Stimulated activated CD8-positive, alpha-beta memory T cell treated with anti-CD3 and anti-CD28 coated beads, Interleukin-12 subunit alpha, Interleukin-12 subunit beta, amount 100 ng/mL, for 1 hour (primary cell): ENCODE results near the gene KIF26B.
"Not testable (repeated sequence)": the region's sequence is repeated elsewhere in the genome, so short reads cannot be mapped to it uniquely, and the experiment has no call there.

Experiments used
- DNase-seq: peaks from one replicate; pipeline ENCODE4 v3.0.0-alpha.2; 2020; ENCODE audit warnings: low read depth

Gene KIF26B

DNA sequence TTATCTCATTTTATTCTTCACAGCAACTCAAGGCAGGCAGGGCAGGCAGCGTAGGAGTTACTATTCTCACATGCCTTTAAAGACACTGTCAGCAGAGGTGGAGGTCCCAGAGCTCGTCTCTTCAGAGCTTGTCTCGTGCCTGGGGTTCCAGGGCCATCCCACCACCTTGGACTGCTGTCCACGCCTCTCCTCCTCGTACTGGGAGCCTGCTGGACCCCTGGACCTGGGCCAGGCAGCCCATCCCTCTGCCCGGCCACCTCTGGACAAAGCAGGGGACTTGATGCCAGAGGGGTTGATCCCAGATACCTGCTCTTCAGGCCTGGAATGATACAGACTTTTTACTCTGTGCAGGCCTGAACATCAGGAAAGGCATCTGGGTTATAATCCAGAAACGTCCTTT lies 546.8 kb downstream of the KIF26B start:
- no peak for DNase-seq

DNA sequence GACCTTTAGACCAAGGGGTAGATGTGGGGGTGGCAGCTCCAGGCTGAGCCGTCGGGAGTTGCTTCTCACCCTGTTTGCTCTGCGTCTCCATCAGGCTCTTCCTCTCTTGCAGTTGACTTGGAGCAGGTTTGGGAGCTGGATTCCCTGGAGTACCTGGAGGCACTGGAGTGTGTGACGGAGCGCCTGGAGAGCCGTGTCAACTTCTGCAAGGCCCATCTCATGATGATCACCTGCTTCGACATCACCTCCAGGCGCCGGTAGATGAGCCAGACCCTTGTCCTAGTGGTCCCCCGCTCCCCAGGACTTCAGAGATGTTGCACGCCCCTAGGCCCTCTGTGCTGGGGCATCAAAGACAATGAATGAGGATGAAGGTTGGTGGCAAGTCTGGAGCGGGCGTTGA lies 547.6 kb downstream of the KIF26B start:
- no peak for DNase-seq

- no peak for DNase-seq
Observed at GRCh38 chr1:245704341-245704740, 549.6 kb downstream of the KIF26B start.

- no peak for DNase-seq
Observed at GRCh38 chr1:245704765-245705164, 550.0 kb downstream of the KIF26B start.

- no peak for DNase-seq
Observed at GRCh38 chr1:245707941-245708340, 553.2 kb downstream of the KIF26B start.

DNA sequence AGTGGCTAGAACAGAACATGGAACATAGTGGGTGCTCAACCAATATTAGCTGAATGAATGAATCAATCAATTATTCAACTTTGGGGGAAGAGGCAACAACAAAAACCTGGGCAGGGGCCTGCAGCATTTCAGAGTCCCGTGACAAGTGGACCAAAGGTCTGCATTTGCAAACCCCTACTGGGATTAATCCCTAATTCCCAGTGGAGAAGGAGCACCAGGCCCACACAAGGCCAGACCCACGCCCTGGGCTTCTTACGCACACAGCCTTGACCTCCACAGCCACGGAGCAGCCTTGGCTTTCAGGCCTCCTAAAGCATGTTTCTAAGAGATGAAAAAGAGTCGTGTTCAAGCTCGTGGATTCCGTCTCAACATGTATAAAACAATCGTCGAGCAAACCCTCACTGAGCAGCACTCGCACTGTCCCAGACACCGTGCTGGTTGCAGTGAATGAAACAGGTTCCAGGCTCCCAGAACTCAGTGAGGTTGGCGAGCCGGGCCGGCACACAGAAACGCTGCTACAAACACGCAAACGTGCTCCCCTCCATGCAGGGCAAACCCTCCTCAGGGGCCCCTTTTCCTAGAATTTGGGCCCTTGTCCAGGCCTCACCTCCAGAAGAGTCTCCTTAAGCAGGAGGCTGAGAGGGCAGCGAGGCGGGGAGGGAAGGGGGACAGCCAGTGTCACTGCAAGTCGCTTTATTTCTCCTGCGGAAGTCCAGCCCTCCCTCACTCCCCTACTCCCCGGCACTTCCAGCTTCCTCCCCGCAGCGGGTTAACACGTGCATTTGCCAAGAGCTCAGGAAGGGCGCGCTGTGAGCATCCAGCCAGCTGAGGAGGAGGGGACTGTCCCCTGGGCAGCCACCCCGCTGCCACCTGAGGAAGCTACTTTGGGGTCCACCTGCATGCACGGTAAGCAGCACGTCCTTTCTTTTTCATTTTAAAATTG lies 556.4 kb downstream of the KIF26B start:
- no peak for DNase-seq

DNA sequence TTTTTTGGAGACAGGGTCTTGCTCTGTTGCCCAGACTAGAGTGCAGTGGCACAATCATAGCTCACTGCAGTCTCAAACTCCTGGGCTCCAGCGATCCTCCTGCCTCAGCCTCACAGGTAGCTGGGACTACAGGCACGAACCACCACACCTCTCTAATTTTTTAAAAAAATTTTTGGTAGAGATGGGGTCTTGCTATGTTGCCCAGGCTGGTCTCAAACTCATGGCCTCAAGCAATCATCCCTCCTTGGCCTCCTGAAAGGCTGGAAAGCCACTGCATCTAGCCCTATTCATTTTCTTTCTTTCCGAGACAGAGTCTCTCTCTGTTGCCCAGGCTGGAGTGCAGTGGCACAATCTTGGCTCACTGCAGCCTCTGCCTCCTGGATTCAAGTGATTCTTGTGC lies 559.2 kb downstream of the KIF26B start:
- not testable (repeated sequence) for DNase-seq

DNA sequence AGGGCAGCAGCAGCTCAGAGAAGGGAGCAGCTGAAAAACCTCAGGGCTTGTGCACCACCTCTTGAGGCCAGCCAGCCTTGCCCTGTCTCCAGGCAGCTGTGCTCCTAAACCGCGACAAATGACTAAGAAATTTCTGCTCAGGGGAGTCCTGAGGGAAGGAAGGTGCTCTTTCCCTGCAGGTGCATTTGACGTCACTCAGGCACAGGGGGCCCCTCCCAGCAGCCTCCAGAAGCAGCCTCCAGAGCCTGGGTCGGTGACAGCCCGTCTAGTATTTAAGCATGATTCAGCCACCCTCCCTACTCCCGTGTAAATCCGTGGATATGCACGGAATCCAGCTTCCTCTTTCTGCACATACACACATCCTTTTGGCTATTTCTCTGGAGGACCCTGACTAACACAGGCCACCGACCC lies 560.5 kb downstream of the KIF26B start:
- DNase-seq = no peak

GRCh38 chr1:245715970-245716369 lies 561.2 kb downstream of the KIF26B start:
- DNase-seq = no peak

DNA sequence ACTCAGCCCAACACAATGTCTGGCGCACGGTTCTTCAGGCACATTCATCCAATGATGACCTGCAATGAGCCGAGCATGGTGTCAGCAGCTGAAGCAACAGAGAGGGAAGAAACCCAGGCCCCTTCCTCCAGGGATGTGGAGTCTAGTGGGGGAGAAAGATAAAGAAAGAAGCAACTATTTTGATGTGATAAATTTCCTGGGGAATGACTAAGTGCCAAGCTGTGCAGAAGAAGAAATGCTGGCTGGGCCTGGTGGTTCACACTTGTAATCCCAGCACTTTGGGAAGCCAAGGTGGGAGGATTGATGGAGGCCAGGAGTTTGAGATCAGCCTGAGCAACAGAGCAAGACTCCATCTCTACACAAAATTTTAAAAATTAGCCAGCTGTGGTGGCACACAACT lies 561.8 kb downstream of the KIF26B start:
- DNase-seq = no peak

- no peak for DNase-seq
Observed at GRCh38 chr1:245717611-245718010, 562.8 kb downstream of the KIF26B start.

- no peak for DNase-seq
Observed at GRCh38 chr1:245718123-245718522, 563.3 kb downstream of the KIF26B start.

DNA sequence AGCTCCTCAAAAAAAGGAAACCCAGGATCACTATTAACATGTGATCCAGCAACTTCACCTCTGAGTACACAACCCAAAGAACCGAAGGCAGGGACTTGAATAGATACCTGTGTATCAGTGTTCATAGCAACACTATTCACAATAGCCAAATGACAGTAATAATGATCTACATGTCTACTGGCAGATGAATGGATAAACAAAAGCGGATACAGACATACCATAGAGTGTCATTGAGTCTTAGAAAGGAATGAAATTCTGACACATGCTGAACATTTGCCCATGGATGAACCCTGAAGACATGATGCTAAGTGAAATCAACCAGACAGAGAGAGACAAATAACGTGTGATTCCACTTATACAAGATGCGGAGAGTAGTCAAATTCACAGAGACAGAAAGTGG lies 564.2 kb downstream of the KIF26B start:
- no peak for DNase-seq

- no peak for DNase-seq
Observed at GRCh38 chr1:245721488-245721887, 566.7 kb downstream of the KIF26B start.

DNA sequence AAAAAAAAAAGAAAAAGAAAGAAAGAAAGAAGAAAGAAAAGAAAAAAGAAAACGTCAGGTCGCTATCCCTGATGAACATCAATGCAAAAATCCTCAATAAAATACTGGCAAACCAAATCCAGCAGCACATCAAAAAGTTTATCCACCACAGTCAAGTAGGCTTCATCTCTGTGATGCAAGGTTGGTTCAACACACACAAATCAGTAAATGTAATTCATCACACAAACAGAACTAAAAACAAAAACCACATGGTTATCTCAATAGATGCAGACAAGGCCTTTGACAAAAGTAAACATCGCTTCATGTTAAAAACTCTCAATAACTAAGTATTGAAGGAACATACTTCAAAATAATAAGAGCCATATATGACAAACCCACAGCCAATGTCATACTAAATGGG lies 573.2 kb downstream of the KIF26B start:
- DNase-seq = not testable (repeated sequence)

GRCh38 chr1:245730801-245731200 lies 576.0 kb downstream of the KIF26B start:
- DNase-seq = no peak

GRCh38 chr1:245740336-245740735 lies 585.6 kb downstream of the KIF26B start:
- DNase-seq = not testable (repeated sequence)

GRCh38 chr1:245742896-245743295 lies 588.1 kb downstream of the KIF26B start:
- DNase-seq = no peak

DNA sequence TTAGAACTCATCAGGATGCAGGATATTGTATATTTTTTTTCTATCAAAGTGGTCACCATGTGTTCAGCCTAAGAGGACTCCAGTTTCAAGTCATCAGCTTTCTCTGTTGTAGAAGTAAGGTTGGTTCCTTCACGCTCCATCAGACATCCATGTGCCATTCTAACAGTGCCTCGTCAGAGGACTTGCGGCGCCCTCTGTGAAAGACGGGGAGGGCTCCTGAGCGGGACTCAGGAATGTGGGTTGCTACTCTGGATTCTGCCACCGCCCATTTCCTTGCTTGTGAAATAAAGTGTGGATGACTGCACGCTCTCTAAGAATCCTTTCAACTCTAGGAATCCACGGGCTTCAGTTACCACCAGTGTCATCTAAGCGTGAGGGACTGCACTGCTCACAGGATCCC lies 593.5 kb downstream of the KIF26B start:
- no peak for DNase-seq

GRCh38 chr1:245748646-245749045 lies 593.9 kb downstream of the KIF26B start:
- DNase-seq = no peak

- DNase-seq = no peak
Observed at GRCh38 chr1:245749053-245749452, 594.3 kb downstream of the KIF26B start.

DNA sequence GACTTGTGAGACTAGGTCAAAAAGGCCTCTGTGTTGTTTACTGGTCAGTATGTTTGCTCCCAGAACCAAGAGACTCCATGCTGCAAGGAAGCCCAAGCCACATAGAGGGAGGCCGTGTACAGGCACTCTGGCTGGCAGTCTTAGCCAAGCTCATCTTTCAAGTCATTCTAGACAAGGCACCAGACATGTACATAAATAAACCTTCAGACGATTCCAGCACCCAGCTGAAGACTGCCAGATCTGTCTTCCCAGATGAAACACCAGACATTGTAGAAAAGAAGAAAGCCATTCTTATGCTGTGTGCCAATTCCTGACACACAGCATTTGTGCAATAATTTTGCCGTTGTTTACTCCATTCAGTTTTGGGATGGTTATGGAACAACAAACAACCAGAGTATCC lies 595.5 kb downstream of the KIF26B start:
- DNase-seq = no peak

DNA sequence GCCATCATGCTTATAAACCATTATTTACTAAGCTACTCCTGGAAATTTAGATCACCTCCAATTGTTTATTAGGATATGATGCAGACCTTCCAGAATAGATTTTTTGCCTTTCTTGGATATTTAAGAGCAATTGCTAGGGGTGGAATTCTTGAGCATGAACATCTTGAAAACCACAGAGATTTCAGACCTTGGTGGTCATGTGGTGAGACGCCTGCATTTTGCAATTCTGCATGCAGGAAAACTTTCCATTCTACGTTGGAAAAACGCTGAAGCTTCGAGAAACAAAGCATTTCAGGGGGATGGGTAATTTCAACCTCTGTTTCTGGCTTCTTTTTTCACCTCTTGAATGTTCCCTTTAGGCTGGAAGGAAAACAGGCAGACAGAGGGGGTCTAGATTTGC lies 596.3 kb downstream of the KIF26B start:
- no peak for DNase-seq
